ENCODE results near the gene TMEM267.
"Not testable (repeated sequence)": the region's sequence is repeated elsewhere in the genome, so short reads cannot be mapped to it uniquely, and the experiment has no call there.

Gene TMEM267

DNA sequence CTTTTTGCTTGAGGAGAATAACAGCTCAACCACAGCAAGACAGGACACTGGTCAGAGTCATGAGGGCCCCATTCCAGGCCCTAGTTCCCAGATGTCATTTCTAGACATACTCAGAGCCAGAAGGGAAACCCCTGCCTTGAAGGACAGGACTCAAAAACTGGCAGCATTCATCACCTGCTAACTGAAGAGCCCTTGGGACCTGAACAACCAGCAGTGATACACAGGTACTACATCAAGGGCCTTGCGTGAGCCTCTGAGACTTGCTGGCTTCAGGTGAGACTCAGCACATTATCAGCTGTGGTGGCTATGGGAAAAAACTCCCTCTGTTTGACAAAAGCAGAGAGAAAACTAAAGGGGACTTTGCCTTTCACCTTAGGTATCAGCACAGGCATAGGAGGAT, 22.6 kb downstream of the TMEM267 start:
- no peak for DNase-seq (ENCODE audit: low read depth in 1 of 2, low spot score in 1 of 2)

DNA sequence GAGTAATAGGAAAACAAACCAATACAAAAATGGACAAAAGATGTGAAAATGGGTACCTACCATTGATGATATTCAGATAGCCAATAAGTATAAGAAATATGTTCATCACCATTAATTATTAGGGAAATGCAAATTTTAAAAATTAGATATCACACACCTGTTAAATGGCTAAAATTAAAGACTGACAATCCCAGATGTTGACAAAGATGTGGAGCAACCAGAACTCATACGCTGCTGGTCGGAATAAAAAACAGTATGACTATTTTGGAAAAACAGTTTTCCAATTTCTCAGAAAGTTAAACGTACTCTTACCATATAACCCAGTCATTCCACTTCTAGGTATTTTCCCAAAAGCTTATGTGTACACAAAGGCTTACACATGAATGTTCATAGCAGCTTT, 27.1 kb downstream of the TMEM267 start:
- no peak for DNase-seq (ENCODE audit: low read depth in 1 of 2, low spot score in 1 of 2)

DNA sequence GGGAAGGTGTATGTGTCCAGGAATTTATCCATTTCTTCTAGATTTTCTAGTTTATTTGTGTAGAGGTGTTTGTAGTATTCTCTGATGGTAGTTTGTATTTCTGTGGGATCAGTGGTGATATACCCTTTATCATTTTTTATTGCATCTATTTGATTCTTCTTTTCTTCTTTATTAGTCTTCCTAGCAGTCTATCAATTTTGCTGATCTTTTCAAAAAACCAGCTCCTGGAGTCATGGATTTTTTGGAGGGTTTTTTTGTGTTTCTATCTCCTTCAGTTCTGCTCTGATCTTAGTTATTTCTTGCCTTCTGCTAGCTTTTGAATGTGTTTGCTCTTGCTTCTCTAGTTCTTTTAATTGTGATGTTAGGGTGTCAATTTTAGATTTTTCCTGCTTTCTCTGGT, 42.1 kb downstream of the TMEM267 start:
- not testable (repeated sequence) for DNase-seq (ENCODE audit: low read depth in 1 of 2, low spot score in 1 of 2)

DNA sequence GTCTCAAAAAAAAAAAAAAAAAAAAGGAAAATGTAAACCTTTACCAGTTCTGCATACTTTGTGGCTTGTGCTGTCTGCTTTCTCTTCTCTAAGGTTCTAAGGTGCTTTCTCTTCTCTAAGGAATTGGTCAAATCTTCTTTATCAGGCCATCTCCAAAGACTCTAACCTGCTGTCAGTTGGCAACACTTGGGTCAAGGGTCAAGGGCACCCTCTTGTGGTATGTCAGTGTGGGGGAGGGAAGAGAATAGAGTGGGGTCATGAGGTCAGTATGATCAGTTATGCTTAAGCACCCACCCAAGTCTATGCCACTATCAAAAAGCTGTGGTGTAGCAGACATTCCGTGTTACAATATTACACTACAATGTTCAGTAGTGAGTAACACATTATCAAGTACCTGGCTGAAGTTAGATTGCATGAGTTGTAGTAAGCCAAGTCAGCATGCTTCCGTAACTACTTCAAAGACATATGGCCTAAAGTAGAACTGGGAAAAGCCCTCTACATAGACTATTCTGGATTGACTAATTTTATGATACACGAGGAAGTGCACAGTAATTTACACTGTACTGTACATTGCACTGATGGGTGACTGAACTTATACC, 46.5 kb downstream of the TMEM267 start:
- no peak for DNase-seq (ENCODE audit: low read depth in 1 of 2, low spot score in 1 of 2)

DNA sequence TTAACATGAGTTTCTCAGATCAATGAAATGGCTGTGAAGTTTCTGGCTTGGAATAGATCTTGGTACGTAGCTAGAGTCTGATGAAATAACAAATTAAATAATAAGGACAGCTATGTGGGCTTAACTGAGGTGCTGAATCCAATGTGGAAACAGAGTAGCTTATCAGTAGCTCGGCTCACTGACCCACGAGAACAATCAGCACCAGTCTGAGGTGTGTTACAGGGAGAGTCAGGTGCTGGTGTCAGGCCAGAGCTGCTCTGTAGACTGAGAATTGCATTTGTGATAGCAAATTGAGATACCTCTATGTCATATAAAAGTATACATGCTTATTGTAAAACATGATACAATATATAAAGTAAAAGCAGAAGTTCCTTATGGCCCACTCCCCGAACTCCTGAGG, 50.3 kb downstream of the TMEM267 start:
- no peak for DNase-seq (ENCODE audit: low read depth in 1 of 2, low spot score in 1 of 2)

DNA sequence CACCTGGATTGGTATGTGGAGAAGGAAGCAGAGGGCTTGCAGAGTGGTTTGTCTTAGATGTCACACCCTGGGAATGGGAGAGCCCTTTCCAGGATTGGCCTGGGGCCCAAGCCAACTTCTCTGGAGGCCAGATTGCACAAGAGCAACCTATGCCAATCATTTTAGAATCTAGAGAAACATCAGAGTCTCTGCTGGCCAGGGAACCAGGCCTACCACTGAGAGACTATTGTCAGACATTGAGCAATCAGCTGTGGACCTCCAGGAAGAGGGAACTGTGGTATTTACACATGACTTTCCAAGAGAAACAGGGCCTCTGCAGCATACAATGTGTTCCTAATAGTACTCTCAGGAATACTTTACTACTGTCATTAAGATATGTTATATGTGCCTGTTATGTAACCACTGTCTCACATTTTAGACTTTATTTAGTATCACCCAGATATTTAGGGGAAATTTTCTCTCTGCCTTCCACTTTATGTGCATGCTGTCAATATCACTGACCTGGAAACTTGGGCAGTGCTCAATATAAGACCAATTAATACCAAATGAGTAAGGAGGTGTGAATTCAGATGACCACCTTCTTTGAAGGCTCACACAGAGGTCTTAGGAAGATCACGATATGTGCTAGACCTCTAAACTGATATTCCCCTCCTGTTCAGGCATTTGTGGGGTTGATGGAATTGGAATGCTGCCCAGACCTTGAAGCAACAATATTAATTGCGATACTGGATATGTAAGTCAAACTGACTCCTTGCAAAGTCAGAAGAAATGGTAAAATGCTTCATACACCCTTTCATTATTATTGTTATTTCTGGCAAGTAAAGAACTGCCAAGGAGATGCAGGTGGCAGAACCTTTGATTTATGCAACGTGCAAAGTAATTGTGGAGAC, 50.9 kb downstream of the TMEM267 start:
- no peak for DNase-seq (ENCODE audit: low read depth in 1 of 2, low spot score in 1 of 2)

DNA sequence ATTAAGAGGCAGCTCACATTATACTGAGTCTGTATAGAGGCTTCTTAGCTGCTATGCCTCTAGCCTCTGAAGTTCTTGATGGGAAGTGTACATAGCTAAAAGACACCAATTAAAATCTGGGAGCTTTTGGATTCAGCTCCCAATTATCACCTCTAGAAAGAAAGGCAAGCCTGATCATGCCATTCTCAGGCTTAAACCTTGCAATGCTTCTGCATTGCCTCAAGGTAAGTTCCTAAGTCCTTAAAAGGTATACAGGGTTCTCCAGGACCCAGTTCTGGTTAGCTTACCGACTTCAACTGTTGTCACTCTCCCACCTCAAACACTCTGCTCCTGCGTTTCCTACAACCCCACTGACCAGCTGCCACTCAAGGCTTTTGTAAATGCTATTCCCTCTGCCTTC, 54.0 kb downstream of the TMEM267 start:
- no peak for DNase-seq (ENCODE audit: low read depth in 1 of 2, low spot score in 1 of 2)

DNA sequence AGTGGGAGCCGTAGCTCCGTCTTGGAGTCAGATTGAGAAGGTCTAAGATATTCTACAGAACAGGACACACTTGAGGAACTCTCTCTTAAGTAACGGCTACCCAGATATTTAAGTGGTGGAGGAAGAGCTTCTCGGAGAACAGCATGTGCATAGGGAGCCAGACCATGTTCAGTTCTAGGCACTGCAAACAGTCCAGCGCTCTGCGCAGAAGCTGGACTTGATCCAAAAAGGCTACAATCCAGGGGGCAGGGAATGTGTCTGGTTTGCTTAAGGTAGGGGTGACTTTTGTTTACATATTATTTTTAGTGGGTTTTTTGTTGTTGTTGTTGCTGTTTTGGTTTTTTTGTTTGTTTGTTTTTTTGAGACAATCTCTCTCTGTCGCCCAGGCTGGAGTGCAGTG, 54.6 kb downstream of the TMEM267 start:
- DNase-seq (ENCODE audit: low read depth in 1 of 2, low spot score in 1 of 2): no peak

DNA sequence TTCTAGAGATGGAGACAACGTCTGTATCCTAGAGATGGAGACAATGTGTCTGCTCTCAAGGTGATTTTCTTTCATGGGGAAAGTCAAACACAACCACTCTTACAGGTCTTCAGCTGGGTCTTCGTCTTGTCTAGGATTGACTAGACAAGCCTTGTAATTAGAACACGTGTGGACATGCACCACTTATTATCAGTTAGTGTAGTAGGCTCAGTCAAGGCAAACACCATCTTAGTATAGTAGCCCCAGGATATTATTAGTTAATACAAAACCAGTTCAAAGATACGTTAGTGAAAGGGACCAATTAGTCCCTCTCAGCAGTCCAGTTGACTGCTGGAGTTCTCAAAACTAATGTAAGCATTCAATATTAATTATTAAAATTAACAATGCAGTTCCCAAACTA, 56.4 kb downstream of the TMEM267 start:
- no peak for DNase-seq (ENCODE audit: low read depth in 1 of 2, low spot score in 1 of 2)

DNA sequence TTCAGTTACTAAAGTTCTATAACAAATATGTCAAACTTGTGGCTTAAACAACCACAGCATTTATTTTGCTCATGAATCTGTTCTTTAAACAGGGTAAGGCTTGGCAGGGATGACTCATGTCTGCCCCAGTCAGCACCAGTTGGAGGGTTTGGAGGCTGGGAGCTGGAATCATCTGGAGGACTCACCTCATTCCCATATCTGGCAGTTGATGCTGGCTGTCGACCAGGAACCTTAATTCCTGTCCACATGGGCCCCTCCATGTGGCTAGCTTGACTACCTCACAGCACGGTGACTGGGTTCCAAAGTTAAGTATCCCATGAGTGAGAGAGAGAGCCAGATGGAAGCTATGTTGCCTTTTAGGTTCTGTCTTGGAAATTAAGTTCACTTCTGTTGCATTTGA, 57.7 kb downstream of the TMEM267 start:
- DNase-seq (ENCODE audit: low read depth in 1 of 2, low spot score in 1 of 2): no peak

DNA sequence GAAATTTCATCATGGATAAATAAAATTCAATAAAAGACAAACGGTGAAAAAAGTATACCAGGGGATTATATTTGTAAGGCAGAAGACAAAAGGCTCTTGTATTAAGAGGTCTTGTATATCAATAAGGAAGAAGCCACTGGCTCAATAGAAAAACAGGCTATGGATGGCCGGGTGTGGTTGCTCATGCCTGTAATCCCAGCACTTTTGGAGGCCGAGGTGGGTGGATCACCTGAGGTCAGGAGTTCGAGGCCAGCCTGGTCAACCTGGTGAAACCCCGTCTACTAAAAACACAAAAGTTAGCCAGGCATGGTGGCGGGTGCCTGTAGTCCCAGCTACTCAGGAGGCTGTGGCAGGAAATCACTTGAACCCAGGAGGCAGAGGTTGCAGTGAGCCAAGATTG, 60.6 kb downstream of the TMEM267 start:
- DNase-seq (ENCODE audit: low read depth in 1 of 2, low spot score in 1 of 2): not testable (repeated sequence)

DNA sequence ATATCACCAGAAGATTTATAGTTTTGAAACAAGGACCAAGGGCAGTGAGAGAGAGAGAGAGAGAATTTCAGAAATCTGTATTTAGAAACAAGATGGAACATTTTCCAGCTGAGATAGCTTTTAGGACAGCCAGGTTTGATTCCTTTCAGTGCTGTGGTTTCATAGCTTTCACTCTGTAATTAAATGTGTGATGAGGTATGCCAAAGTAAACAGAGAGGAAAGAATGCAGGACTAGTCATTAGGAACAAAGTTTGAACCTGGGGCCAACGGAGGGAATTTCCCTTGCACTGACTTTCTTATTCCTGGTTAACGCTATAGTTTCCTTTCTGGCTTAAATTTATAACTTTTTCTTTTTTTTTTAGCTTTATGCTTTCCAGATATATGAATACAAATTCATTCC, 61.5 kb downstream of the TMEM267 start:
- no peak for DNase-seq (ENCODE audit: low read depth in 1 of 2, low spot score in 1 of 2)

DNA sequence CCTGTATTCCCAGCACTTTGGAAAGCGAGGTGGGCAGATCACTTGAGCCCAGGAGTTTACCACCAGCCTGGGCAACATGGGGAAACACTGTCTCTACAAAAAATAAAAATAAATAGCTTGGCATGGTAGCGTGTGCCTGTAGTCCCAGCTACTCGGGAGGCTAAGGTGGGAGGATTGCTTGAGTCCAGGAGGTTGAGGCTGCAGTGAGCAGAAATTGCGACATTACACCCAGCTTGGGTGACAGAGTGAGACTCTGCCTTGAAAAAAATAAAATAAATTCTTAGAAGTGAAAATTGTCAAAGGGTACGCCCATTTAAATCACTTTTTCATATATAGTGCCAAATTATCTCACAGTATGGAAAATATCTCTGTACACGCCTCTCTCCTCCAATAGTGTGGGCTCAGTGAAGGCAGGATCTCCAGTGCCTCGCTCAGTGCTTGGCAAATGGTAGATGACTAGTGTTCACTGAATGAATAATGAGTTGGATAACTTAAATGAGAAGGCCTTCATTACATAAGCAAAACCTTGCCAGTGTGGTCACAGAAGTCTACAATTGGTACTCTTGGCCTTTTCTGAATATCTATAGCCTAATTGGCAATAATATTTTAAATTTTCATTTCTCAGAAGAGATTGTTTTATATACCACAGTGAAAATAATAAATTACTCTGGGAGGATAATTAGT, 62.1 kb downstream of the TMEM267 start:
- no peak for DNase-seq (ENCODE audit: low read depth in 1 of 2, low spot score in 1 of 2)

DNA sequence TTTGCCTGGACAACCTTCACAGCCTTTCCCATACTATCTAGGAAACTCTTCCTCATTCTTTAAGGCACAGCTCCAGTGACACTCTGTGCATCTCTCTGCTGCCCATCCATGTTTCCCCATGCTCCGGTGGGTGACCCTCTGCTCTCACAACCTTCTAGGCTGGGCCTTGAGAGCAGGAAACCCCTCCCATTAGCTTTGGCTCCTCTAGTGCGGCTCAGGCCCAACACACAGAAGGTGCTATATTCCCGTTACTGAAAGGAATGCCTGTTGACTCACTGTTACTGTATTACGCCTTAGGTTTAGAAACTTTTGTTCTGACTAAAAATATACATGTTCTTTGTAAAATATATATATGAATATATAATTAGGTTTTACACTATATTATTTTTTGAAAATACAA, 63.4 kb downstream of the TMEM267 start:
- no peak for DNase-seq (ENCODE audit: low read depth in 1 of 2, low spot score in 1 of 2)

DNA sequence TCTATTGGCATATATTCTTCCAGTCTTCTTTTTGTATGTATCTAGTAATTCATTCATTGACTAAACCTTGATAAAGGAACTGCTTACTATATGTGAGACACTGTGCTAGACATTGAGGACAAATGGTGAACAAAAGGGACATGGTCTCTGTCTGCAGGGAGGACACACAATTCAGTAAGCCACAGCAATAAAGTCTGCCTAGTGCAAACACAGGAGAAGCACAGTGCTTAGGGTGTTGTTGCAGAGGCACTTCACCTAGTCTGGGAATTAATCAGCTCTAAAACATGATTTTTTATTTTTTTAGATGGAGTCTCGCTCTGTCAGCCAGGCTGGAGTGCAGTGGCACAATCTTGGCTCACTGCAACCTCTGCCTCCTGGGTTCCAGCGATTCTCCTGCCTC, 65.1 kb downstream of the TMEM267 start:
- DNase-seq (ENCODE audit: low read depth in 1 of 2, low spot score in 1 of 2): no peak

DNA sequence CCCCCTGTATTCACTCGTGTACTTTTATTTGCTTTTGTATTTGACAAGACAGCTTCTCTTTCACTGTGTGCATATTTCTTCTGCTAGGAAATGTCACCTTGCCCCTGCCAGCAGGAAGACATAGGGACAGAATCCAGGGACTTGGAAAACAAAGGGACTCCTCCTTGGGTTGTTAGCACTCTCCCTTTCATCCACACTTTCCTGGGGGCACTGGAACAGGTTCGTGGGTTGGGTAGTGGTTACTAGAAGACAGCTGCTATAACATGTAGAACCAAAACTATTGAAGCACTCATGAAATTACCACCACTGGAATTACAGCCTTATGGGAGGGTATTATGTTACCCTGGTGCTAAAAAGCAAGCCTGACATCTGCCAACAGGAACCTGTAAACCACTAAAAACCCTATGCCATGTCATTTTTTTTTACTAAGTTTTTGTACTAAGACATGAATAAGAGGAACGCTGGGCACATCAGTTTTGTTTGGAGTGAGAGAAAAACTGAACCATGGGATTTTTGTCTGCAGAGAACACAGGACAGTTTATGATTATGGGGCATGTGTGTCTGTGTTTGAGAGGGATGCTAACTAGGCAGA, 66.8 kb downstream of the TMEM267 start:
- no peak for DNase-seq (ENCODE audit: low read depth in 1 of 2, low spot score in 1 of 2)

DNA sequence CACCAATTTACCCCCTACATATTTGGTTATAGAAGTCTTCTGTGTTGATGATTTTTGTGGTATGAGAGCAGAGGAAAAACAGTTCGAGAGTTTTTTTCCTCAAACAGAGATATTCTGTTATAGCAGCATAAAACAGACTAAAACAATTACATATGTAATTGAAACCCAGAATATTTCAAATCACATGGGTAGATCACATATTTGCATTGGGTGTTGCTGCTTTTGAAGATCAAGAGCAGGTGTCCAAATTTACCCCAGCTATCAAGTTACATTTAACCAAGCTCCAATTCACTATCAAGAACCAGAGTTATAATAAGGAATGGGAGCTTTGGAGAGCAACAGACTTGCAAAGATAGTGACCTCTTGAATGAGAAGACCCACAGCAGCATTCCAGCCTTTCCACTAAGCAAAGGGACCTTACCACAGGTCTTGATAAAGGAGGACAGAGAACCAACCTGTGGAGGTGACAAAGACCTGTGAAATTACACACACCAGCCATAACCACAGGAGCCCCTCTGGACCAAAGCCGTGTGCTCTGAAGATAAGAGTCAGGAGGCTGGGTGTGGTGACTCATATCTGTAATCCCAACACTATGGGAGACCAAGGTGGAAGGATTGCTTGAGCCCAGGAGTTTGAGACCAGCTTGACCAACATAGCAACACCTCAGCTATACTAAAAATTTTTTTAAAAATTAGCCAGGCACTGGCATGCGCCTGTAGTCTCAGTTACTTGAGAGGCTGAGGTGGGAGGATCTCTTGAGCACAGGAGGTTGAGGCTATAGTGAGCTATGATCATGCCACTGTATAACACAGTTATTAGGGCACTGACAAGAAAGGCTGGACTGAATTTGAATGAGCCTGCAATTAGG, 67.5 kb downstream of the TMEM267 start:
- no peak for DNase-seq (ENCODE audit: low read depth in 1 of 2, low spot score in 1 of 2)

DNA sequence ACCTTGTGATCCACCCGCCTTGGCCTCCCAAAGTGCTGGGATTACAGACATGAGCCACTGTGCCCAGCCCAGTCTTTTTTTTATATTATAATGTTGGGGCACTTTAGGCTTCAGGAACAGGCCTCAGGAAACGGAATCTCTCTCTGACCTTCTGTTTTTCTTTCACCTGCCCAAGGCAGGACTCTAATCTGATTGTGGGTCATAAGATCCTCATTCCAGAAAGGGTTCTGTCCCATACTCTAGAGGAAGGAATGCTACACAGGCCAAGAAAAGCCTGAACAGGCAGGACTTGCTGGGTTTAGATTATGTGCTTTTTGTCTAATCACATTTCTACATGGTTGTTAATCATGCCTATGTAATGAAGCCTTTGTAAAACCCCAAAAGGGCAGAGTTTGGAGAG, 69.7 kb downstream of the TMEM267 start:
- no peak for DNase-seq (ENCODE audit: low read depth in 1 of 2, low spot score in 1 of 2)

DNA sequence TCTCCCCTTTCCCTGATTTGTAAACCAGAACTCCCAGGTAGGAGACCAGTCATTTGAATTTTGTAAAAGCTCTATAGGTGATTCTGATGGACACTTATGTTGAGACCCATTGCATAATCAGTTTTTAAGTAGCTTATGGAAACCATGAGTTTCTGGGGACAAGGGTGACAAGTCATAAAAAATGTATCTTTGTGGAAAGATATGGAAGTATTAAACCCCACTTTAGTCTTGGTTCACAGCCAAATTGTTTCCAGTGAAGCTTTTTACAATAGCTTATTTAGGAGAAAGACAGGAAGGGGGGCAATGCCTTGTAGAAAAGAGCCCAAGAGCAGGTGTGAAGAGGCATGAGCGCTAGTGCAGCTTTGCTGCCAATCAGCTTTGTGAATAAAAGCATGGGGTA, 71.0 kb downstream of the TMEM267 start:
- DNase-seq (ENCODE audit: low read depth in 1 of 2, low spot score in 1 of 2): no peak

DNA sequence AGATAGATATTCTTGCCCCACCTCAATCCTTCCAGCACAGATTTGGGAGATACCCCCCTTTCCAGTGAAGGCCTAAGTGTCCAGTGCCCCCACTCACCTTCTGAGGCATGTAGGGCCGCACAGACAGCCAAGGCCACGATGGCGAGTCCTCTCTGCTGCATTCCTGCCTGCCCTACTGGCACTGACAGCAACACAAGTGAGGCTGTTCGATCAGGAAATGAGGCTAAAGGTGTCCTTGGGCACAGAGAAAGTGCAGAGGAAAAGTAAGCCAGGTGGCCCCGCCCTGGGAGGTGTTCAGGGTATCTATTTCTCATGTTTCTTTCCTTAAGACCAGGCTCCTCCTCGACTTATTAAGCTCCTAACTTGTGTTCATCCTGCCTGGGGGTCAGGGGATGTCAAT, 71.5 kb downstream of the TMEM267 start, which contains the start of gene CCL28:
TSS of gene CCL28 (minus strand) at position 236 of the 400 bp plus-strand sequence. CDS start at position 161, 75 bp downstream.
- DNase-seq (ENCODE audit: low read depth in 1 of 2, low spot score in 1 of 2): no peak

DNA sequence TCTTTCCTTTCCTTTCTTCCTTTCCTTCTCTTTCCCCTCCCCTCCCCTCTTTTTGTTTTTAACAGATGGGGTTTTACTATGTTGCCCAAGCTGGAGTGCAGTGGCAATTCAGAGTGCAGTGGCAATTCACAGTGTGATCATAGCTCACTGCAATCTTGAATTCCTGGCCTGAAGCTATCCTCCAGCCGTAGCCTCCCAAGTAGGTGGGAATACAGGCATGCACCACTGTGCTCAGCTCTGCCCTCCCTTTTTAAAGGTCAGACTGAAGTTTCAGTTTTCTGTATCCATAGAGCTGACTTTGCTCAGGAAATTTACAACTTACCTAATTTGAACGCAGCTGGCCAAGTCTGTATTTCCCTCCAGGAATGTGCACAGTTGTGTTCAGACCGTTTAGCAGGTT, 72.2 kb downstream of the TMEM267 start:
- no peak for DNase-seq (ENCODE audit: low read depth in 1 of 2, low spot score in 1 of 2)
